B cell (primary cell): Measurements from ENCODE around the gene ECE1.

Source experiments
- EZH2 ChIP-seq: IDR thresholded peaks from 2 replicates; pipeline ENCODE4 v1.6.1; 2012; ENCODE audit warnings: borderline replicate concordance, low read depth, mild to moderate bottlenecking, moderate library complexity, low read length; ENCODE audit not compliant: insufficient read depth, poor library complexity, severe bottlenecking
- TF ChIP-seq, protein P1 (sequence below): fragments of 200-600 bp; IDR thresholded peaks from one replicate; pipeline ENCODE4 v1.8.0; 2022; ENCODE audit warnings: antibody characterized with exemption, mild to moderate bottlenecking

DNA sequence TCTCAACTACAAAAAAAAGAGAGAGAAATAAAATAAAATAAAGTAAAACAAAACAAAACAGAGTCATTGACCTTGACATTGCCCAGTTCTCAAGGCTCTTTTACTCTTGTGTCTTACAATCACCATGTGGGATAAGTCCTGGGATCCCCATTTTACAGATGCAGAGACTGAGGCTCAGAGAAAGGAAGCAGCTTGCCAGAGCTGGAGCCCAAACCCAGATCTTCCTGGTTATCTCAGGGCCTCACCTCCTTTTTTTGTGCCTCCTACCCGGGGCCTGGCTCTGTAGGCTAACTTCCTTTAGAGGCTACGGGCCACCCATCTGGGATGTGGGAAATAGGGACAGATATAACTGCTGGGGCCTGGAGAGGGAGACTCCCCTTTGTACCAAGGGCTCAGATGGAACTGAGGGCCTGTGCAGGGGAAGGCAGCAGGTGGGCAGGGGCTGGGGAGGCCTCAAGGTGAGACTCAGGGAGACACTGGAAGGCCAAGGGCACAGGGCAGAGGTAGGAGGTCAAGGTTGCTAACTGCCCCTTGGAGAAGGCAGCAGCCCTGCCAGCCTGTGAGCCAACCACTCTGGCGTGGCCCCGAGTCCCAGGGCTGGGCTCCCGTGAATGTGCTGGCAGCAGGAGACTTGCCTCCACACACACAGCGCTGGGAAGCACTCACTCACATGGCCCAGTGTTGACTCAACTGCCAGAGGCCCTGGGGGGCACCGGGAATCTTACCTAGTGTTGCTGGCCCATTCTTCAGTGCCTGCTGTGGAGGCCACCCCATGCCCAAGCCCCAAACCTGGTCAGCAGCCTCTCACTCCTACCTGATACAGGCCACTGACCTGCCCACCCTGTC is 6.5 kb upstream of the ECE1 start:
- TF ChIP-seq, protein P1, sequence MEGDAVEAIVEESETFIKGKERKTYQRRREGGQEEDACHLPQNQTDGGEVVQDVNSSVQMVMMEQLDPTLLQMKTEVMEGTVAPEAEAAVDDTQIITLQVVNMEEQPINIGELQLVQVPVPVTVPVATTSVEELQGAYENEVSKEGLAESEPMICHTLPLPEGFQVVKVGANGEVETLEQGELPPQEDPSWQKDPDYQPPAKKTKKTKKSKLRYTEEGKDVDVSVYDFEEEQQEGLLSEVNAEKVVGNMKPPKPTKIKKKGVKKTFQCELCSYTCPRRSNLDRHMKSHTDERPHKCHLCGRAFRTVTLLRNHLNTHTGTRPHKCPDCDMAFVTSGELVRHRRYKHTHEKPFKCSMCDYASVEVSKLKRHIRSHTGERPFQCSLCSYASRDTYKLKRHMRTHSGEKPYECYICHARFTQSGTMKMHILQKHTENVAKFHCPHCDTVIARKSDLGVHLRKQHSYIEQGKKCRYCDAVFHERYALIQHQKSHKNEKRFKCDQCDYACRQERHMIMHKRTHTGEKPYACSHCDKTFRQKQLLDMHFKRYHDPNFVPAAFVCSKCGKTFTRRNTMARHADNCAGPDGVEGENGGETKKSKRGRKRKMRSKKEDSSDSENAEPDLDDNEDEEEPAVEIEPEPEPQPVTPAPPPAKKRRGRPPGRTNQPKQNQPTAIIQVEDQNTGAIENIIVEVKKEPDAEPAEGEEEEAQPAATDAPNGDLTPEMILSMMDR: no peak
- no peak for TF ChIP-seq EZH2
